ENCODE data around the gene DGCR6L.
A peak's percentile ranks its signal among the peaks of the same experiment; 100 is the strongest.
"Not testable (repeated sequence)": the region's sequence is repeated elsewhere in the genome, so short reads cannot be mapped to it uniquely, and the experiment has no call there.

The DGCR6L gene

DNA sequence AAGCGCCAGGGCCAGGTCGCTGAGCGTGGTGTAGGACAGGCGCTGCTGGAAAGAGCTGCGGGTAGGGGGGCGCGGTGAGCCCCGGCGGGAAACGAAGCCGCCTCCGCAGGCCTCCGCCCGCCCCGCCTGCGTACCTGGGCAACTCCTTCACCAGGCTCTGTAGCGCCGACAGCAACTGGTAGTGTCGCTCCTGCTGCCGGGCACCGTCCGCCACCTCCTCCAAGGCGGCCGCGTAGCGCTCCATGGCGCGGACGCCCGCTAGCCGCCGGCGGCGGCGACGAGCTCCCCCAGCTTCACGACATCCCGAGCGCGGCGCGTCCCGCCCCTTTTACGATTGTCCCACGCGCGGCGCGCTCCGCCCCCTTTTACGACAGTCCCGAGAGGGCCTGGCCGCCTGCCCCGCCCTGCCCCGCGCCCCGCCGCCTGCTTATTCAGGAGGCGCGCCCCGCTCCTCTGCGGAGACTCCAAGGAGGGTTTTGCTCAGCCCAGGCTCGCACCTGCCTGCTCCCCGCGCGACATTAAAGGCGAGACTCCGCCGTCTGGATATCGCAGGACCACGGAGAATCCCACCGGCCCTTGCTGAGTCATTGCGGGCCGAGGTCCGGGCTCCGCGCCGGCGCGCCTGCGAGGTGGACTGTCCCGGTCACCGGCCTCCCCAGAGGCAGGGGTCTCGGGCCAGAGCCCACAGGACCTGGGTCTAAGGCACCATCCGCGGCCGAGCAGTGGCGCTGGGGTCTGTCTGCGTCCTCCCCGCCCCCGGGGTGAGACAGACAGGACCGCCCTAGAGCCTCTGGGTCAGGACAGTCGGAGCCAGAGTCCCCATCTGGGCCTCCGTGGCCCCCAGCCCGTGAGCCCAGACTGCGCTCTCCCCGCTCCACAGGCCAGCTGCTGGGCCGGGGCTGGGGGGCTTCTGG, at the start of gene DGCR6L:
DGCR6L (minus strand) TSS at position 316 of the 914 bp plus-strand sequence; CDS start at position 244, 72 bp downstream.
- peak within 1 kb of the TSS; percentile 80 for H3K27ac Mint-ChIP-seq
- peaks cover 57% of the 10 kb centered on the region for H3K4me1 Mint-ChIP-seq
- H3K9me3 Mint-ChIP-seq: peaks cover 2% of the 10 kb centered on the region
- TF ChIP-seq, protein P1, sequence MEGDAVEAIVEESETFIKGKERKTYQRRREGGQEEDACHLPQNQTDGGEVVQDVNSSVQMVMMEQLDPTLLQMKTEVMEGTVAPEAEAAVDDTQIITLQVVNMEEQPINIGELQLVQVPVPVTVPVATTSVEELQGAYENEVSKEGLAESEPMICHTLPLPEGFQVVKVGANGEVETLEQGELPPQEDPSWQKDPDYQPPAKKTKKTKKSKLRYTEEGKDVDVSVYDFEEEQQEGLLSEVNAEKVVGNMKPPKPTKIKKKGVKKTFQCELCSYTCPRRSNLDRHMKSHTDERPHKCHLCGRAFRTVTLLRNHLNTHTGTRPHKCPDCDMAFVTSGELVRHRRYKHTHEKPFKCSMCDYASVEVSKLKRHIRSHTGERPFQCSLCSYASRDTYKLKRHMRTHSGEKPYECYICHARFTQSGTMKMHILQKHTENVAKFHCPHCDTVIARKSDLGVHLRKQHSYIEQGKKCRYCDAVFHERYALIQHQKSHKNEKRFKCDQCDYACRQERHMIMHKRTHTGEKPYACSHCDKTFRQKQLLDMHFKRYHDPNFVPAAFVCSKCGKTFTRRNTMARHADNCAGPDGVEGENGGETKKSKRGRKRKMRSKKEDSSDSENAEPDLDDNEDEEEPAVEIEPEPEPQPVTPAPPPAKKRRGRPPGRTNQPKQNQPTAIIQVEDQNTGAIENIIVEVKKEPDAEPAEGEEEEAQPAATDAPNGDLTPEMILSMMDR (IDR thresholded peaks at IDR 0.05): no peak
- no peaks in the 10 kb centered on the region for H3K36me3 Mint-ChIP-seq (ENCODE audit: low read depth)
- peak; percentile 98 for DNase-seq
- peak within 1 kb of the TSS; percentile 90 for H3K4me3 Mint-ChIP-seq
- peaks cover 4% of the 10 kb centered on the region for H3K27me3 Mint-ChIP-seq (ENCODE audit: low read depth, poor library complexity)

DNA sequence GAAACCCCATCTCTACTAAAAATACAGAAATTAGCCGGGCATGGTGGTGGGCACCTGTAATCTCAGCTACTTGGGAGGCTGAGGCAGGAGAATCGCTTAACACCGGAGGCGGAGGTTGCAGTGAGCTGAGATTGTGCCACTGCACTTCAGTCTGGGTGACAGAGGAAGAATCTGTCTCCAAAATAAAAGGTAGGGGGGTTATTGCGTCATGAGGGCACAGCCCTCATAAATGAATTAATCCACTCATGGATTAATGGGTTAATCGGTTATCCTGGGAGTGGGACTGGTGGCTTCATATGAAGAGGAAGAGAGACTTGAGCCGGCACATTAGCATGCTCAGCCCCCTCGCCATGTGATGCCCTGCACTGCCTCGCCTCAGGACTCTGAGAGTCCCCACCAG, 49.0 kb upstream of the DGCR6L start:
- not testable (repeated sequence) for H3K4me1 Mint-ChIP-seq; H3K27ac Mint-ChIP-seq; DNase-seq; H3K4me3 Mint-ChIP-seq; H3K36me3 Mint-ChIP-seq (ENCODE audit: low read depth)
- peaks cover 16% of the 10 kb centered on the region for H3K9me3 Mint-ChIP-seq
- H3K27me3 Mint-ChIP-seq (ENCODE audit: low read depth, poor library complexity): peaks cover 21% of the 10 kb centered on the region

DNA sequence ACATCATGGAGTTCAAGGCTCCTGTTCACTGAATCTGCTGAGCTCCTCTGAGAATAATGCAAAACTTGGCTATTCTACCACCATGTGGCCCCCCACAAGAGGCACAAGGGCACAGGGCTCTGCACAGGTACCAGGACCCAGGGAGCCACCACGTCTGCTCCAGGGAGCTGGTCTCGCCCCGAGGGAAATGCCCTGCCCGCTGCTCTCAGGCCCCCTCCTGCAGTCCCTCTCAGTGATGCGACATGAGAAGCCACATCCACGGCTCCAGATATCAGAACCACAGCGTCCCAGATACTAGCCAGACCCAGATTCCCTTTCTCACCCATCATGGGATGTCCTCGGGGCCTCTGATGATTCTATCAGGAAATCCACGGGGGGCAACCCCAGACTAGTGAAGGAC, 47.0 kb upstream of the DGCR6L start:
- DNase-seq; H3K4me3 Mint-ChIP-seq; H3K36me3 Mint-ChIP-seq (ENCODE audit: low read depth); H3K27ac Mint-ChIP-seq; H3K4me1 Mint-ChIP-seq: not testable (repeated sequence)
- Mint-ChIP-seq H3K9me3 (peaks cover 12% of the 10 kb centered on the region), H3K27me3 (ENCODE audit: low read depth, poor library complexity) (peaks cover 22% of the 10 kb centered on the region)

DNA sequence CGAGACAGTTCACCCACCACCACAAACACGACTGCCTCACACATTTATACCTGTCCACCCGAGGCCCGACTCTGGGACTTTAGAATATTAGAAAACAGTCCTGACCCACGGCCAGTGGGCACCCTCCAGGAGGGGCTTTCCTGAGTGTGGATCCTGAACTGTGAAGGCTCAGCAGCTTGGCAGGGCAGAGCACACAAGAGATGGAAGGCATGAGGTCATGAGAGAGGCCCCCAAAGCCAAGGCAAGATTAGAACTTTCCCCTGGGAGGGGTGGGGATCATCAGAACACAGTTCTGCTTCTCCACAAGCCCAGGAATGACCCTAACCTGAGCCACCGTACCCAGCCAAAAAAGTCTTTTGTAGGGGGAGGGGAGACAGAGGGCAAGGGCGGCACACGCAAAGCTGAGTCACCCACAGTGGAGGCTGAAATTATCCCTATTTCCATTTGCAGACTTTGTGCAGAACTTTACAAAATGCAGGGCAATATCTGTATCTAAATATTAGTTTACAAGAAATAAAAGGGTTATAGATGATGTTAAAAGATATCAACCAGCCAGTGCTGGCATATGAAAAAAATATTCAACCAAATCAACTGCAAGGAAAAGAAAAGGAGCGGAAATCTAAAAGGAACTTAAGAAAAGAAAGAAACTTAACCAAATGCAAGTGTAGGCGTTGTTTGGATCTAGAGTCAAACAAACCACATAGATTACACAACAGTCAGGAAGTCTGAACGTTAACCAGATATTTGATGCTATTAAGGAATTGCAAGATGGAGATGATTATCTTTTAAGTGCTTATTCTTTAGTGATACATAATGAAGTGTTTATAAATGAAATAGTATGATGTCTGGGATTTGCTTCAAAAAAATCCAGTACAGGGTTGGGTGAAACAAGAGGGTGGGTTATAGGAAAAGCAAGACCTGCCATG, 44.7 kb upstream of the DGCR6L start:
- not testable (repeated sequence) for H3K4me1 Mint-ChIP-seq

DNA sequence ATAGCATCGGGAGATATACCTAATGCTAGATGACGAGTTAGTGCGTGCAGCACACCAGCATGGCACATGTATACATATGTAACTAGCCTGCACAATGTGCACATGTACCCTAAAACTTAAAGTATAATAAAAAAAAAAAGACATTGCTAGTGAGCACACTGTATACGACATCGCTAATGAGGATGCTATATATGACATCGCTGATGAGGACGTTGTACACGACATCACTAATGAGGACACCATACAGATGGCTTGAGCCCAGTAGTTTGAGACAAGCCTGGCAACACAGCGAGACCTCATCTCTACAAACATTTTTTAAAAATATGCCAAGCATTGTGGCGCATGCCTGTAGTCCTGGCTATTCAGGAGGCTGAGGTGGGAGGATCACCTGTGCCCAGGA, 42.5 kb upstream of the DGCR6L start:
- H3K4me3 Mint-ChIP-seq, H3K27ac Mint-ChIP-seq: not testable (repeated sequence)

More for the DNA sequence above, 44.7 kb upstream of the DGCR6L start:
- H3K4me3 Mint-ChIP-seq; H3K9me3 Mint-ChIP-seq; DNase-seq; H3K27ac Mint-ChIP-seq; H3K36me3 Mint-ChIP-seq (ENCODE audit: low read depth): not testable (repeated sequence)
- peaks cover 19% of the 10 kb centered on the region for H3K27me3 Mint-ChIP-seq (ENCODE audit: low read depth, poor library complexity)

DNA sequence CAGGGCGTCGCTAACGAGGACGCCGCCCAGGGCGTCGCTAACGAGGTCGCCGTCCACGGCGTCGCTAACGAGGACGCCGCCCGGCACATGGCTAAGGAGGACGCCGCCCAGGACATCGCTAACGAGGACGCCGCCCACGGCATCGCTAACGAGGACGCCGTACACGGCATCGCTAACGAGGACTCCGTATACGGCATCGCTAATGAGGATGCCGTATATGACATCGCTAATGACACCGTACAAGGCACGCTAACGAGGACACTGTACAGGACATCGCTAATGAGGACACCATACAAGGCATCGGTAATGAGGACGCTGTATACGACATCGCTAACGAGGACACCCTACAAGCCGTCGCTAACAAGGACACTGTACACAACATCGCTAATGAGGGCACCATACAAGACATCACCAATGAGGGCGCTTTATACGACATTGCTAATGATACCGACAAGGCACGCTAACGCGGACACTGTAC, 41.9 kb upstream of the DGCR6L start:
- not testable (repeated sequence) for H3K4me1 Mint-ChIP-seq; H3K4me3 Mint-ChIP-seq; H3K27ac Mint-ChIP-seq; DNase-seq; H3K9me3 Mint-ChIP-seq; H3K36me3 Mint-ChIP-seq (ENCODE audit: low read depth)
- H3K27me3 Mint-ChIP-seq (ENCODE audit: low read depth, poor library complexity): peaks cover 11% of the 10 kb centered on the region

More for the DNA sequence above, 42.5 kb upstream of the DGCR6L start:
- not testable (repeated sequence) for H3K36me3 Mint-ChIP-seq (ENCODE audit: low read depth); DNase-seq; H3K9me3 Mint-ChIP-seq; H3K4me1 Mint-ChIP-seq
- H3K27me3 Mint-ChIP-seq (ENCODE audit: low read depth, poor library complexity): peaks cover 11% of the 10 kb centered on the region

DNA sequence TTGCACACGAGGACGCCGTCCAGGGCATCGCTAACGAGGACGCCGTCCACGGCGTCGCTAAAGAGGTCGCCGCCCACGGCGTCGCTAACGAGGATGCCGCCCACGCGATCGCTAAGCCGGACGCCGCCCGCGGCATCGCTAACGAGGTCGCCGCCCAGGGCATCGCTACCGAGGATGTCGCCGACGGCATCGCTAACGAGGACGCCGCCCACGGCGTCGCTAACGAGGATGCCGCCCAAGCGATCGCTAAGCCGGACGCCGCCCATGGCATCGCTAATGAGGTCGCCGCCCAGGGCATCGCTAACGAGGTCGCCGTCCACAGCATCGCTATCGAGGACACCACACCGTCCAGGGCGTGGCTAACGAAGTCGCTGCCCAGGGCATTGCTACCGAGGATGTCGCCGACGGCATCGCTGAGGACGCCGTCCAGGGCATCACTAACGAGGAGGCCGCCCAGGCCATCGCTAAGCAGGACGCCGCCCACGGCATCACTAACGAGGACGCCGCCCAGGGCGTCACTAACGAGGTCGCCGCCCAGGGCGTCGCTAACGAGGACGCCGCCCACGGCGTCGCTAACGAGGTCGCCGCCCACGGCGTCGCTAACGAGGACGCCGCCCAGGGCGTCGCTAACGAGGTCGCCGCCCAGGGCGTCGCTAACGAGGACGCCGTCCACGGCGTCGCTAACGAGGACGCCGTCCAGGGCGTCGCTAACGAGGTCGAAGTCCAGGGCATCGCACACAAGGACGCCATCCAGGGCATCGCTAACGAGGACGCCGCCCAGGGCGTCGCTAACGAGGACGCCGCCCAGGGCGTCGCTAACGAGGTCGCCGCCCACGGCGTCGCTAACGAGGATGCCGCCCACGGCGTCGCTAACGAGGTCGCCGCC, 41.2 kb upstream of the DGCR6L start:
- not testable (repeated sequence) for H3K4me1 Mint-ChIP-seq; H3K27ac Mint-ChIP-seq; DNase-seq; H3K4me3 Mint-ChIP-seq; H3K36me3 Mint-ChIP-seq (ENCODE audit: low read depth); H3K9me3 Mint-ChIP-seq
- H3K27me3 Mint-ChIP-seq (ENCODE audit: low read depth, poor library complexity): peaks cover 11% of the 10 kb centered on the region

DNA sequence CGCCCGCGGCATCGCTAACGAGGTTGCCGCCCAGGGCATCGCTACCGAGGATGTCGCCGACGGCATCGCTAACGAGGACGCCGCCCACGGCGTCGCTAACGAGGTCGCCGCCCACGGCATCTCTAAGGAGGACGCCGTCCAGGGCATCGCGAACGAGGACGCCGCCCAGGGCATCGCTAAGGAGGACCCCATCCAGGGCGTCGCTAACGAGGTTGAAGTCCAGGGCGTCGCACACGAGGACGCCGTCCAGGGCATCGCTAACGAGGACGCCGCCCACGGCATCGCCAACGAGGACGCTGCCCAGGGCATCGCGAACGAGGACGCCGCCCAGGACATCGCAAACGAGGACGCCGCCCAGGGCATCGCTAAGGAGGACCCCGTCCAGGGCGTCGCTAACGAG, 40.4 kb upstream of the DGCR6L start:
- H3K27me3 Mint-ChIP-seq (ENCODE audit: low read depth, poor library complexity): peaks cover 11% of the 10 kb centered on the region
- DNase-seq; H3K27ac Mint-ChIP-seq; H3K36me3 Mint-ChIP-seq (ENCODE audit: low read depth); H3K4me1 Mint-ChIP-seq; H3K4me3 Mint-ChIP-seq: not testable (repeated sequence)
- peaks cover 10% of the 10 kb centered on the region for H3K9me3 Mint-ChIP-seq

DNA sequence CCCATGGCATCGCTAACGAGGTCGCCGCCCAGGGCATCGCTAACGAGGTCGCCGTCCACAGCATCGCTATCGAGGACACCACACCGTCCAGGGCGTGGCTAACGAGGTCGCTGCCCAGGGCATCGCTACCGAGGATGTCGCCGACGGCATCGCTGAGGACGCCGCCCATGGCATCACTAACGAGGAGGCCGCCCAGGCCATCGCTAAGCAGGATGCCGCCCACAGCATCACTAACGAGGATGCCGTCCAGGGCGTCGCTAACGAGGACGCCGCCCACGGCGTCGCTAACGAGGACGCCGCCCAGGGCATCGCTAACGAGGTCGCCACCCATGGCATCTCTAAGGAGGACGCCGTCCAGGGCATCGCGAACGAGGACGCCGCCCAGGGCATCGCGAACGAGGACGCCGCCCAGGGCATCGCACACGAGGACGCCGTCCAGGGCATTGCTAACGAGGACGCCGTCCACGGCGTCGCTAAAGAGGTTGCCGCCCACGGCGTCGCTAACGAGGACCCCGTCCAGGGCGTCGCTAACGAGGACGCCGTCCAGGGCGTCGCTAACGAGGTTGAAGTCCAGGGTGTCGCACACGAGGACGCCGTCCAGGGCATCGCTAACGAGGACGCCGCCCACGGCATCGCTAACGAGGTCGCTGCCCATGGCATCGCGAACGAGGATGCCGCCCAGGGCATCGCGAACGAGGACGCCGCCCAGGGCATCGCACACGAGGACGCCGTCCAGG, 38.8 kb upstream of the DGCR6L start:
- H3K36me3 Mint-ChIP-seq (ENCODE audit: low read depth); H3K27ac Mint-ChIP-seq; H3K27me3 Mint-ChIP-seq (ENCODE audit: low read depth, poor library complexity); H3K4me3 Mint-ChIP-seq; DNase-seq; H3K4me1 Mint-ChIP-seq: not testable (repeated sequence)
- peaks cover 19% of the 10 kb centered on the region for H3K9me3 Mint-ChIP-seq

DNA sequence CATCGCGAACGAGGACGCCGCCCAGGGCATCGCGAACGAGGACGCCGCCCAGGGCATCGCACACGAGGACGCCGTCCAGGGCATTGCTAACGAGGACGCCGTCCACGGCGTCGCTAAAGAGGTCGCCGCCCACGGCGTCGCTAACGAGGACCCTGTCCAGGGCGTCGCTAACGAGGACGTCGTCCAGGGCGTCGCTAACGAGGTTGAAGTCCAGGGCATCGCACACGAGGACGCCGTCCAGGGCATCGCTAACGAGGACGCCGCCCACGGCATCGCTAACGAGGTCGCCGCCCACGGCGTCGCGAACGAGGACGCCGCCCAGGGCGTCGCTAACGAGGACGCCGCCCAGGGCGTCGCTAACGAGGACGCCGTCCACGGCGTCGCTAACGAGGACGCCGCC, 38.1 kb upstream of the DGCR6L start:
- DNase-seq; H3K4me3 Mint-ChIP-seq; H3K27ac Mint-ChIP-seq; H3K4me1 Mint-ChIP-seq; H3K27me3 Mint-ChIP-seq (ENCODE audit: low read depth, poor library complexity); H3K36me3 Mint-ChIP-seq (ENCODE audit: low read depth): not testable (repeated sequence)
- peaks cover 19% of the 10 kb centered on the region for H3K9me3 Mint-ChIP-seq

DNA sequence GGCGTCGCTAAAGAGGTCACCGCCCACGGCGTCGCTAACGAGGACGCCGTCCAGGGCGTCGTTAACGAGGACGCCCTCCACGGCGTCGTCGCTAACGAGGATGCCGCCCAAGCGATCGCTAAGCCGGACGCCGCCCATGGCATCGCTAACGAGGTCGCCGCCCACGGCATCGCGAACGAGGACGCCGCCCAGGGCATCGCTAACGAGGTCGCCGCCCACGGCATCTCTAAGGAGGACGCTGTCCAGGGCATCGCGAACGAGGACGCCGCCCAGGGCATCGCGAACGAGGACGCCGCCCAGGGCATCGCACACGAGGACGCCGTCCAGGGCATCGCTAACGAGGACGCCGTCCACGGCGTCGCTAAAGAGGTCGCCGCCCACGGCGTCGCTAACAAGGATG, 37.0 kb upstream of the DGCR6L start:
- not testable (repeated sequence) for H3K4me3 Mint-ChIP-seq; H3K27ac Mint-ChIP-seq; H3K27me3 Mint-ChIP-seq (ENCODE audit: low read depth, poor library complexity); H3K4me1 Mint-ChIP-seq; DNase-seq; H3K36me3 Mint-ChIP-seq (ENCODE audit: low read depth)
- H3K9me3 Mint-ChIP-seq: peaks cover 15% of the 10 kb centered on the region

All from nephron progenitor cell (in vitro differentiated cells).